ENCODE results near the gene HMCN1. TPM values are rescaled to one million over a fixed set of nuclear protein-coding genes. Genes with fewer than 3 reads are reported as not detected.

The HMCN1 gene
- total RNA-seq, 1 experiment from 2014 or later: 1.2 TPM

DNA sequence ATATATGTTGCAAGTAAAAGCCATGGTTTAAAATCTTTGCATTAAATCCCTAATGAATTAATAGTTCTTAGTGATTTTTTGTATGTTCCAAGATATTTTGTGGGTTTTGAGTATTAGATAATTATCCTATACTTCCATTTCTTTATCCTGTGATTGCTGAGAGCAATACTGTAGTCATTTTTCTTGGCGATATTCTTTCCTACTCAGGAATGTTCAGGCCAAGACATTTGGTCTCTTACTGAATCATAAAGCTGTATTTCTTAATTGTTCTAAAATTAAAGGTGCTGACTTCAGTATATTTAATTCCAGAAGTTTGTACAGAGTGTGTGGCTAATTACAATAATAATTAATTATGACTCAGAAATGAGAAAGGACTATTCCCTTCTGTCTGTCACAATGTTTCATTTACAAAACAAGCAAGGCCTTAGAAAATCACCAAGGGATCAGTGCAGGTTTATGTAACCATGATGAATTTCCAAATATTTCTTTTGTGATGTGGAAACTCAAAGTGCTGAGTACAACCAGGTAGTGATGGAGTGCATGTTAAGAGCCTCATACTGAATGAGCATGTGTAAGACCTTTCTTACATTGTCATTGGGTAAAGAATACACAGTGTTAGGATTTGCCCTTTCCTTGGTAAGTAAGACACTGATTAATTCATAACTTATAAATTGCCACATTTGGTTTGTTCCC, 161.2 kb downstream of the HMCN1 start:
- DNase-seq (ENCODE audit: extremely low read depth, low read depth): no peak

DNA sequence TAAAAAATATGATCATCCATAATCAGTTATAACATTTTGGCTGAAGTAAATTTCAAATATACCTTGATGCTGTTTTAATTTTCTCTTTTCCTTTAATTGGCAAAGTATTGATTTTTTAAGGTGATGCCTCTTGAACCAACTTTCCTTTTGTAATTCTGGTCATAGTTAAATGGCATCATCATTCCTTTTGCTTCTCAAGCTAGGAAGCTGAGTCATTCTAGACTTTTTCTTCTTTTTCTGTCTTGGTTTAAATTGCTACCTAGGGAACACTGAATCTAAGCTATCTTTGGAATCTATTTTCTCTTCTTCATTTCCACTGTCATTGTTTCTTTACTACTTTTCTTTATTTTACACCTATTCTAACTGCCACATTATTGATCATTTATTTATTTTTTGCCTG, 162.7 kb downstream of the HMCN1 start:
- no peak for DNase-seq (ENCODE audit: extremely low read depth, low read depth)

DNA sequence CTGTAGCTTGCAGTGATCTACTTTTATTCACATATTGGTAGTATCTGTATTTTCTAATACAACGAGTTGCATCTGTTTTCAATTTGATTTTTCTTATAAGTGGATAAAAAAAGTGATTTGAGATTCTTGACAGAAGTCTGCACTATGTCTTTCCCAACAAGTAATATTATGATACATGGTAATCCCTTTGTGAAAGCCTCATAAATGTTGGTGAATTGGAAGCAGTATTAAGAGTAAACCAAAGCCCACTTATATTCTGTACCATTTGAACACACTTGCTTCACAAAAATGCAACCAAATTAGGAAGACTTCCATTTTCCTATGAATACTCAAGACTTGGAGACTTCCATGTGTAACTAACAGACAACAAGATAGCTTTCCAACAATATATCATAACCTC, 172.0 kb downstream of the HMCN1 start:
- no peak for DNase-seq (ENCODE audit: extremely low read depth, low read depth)

DNA sequence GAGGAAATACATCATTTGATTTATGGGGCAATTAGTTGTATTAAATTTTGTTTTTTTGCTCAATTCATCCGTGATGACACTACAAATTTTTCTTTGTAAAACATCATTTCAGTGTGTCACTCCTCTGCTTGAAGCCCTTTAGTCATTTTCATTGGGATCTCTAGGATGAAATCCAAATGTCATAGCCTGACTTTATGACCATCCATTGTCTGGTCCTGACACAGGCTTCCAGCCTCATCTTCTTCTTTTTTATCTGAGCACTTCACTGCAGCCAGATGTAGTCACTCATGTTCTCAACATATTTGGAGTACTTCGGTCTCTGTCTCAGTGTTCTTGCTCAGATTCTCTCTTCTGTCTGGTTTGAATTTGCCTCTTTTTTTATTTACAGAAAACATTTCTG, 173.1 kb downstream of the HMCN1 start:
- no peak for DNase-seq (ENCODE audit: extremely low read depth, low read depth)

DNA sequence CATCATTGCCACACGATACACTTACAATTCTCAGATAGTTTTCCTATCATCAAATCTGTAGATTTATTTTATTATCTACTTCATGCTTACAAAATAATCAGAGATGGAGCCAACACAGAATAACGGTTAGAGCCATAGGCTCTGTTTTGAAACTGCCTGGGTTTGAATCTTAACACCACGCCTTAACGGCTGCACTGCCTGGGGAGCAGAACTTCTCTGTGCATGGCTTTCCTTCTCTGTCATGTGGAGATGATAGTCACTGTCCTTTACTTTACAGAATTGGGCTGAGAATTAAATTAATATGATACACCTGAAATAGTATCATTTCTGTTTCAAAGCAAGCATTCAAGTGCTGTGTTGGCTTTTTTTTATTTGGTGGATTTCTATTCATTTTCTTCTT, 177.8 kb downstream of the HMCN1 start:
- DNase-seq (ENCODE audit: extremely low read depth, low read depth): no peak

DNA sequence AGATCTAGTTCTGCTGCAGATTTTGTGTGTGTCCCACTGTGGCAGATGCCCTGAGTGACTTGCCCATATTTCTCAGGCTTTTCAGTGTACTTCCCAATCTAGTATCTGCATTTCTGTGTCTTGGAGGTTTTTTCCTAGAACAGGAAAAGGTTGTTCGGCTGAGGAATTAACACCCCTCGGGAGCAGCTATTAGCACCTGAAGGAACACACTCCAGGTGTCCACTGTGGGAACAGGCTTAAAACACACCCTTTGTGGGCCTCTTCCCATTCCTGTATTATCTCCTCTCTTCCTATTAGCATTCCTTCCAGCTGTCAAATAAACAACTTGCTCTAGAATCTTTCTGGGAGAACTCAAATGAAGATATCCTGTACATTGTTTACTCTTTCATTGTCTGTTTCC, 178.3 kb downstream of the HMCN1 start:
- no peak for DNase-seq (ENCODE audit: extremely low read depth, low read depth)

DNA sequence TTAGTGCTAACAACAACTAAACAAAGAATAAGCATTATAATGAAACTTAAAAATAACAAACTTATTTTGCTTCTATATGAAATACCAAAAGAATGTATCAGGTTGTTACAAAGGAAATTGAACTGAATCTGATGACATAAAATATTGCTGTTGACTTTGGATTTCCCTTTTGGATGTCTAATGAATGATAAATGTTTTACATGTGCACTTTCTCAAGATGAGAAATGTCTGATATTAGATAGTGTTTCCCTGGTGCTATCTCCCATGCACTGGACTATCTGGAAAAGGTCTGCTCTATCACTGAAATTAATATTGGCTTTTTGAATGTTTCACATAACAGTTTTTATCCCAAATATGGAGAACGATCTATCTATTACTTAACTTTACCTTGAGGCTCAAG, 179.9 kb downstream of the HMCN1 start:
- DNase-seq (ENCODE audit: extremely low read depth, low read depth): no peak

DNA sequence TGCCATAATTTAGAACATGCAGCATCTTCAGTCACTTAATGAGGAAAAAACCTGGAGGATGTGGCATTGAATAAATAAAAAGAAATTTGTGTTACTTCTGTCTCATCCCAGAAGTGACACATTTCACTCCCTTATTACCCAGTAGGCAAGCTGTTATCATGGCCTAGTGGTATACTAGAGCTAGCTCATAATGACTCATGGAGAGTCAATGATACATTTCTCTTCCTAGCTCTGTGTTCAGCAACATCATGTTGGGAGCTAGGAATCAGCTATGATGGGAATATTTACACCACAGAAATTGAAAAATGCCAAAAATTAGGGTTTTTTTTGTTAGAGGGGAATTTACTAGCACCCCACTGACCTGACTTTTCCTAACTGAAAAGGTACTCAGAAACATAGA, 182.7 kb downstream of the HMCN1 start:
- no peak for DNase-seq (ENCODE audit: extremely low read depth, low read depth)

DNA sequence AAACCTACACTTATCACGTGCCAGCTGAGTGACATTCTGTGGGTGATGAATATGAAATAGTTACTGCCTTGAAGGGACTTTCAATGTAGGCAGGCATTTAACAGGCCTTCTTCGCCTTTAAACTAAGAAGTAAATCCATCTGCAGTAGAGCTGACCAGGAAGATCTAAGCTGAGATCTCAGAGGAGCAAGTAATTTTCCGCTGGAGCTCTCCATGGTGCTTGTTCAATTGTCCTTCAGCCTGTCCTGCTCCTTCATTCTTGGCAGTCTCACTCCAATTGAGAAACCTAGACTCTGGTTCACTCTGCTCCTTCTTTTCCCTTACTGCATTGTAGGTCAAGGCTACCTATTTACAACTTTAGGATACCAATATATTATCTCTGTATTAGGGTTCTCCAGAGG, 183.5 kb downstream of the HMCN1 start:
- DNase-seq (ENCODE audit: extremely low read depth, low read depth): peak; percentile 30

DNA sequence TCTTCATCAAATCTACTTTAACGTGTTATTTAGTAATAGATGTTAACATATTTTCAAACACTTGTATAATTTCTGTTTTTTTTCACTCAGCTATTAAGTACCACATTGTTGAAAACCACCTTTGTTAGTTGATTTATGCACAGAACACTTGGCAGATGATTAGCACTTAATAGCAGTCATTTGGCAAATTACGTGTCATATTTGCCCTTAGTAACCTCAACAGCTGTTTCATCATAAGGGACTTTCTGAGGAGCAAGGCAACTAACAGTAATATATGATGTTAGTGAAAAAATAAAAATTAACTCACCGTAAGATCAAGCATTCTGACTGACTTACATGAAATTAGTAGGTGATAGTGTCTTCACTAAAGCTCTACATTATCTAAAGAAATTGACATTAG, 186.4 kb downstream of the HMCN1 start:
- no peak for DNase-seq (ENCODE audit: extremely low read depth, low read depth)

DNA sequence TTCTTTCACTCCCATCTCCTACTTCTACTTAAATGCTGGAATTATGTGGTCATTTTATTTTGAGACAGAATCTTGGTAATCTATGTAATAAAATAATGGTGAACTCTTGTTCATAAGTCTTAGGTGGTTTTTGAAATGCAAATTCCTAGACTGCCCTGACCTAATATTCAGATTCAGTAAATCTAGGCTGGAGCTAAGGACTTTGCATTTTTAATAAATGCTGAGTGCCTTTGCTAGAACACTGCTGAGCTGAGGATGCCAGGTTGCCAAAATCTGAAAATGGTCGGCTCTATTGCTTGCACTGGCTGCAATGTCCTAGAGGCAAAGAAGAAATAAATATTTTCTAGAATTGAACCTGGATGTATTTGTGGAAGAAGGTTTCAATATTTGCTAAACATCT, 187.4 kb downstream of the HMCN1 start:
- DNase-seq (ENCODE audit: extremely low read depth, low read depth): no peak

DNA sequence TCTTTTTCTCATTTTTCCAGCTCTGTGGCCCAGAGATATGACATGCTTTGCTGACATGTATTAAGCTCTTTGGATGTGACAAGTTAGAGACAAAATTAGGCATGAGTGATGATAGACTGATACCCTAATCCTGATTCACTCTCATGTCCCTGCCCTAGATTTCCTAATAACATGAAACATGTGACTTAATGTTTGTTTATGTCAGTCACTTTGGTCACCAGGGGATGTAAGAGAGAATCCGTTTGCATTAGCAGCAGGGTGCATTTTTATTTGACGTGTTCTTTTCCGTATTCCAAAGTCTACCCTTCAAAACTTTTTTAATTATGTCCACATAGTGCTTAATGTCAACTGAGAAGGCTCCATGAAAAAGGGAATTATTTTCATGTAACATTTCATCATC, 192.4 kb downstream of the HMCN1 start:
- peak; percentile 86 for DNase-seq (ENCODE audit: extremely low read depth, low read depth)

DNA sequence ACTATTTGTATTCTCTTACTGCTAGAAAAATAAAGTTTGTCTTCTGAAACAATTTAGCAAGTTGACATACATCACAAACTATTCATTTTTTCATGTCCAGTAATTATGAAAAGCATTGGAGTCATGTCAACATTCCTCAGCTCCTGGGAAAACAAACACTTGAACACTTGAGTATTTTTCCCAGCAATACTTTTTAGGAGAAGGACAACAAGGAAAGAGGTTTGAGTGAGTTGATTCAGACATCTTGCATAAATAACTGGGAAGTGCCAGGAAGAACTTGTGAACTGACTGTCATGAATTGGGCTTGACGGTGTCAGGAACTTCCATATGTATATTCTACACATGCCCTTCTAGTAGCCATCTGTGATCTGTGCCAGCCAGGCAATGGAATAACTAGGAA, 195.6 kb downstream of the HMCN1 start:
- DNase-seq (ENCODE audit: extremely low read depth, low read depth): peak; percentile 38

DNA sequence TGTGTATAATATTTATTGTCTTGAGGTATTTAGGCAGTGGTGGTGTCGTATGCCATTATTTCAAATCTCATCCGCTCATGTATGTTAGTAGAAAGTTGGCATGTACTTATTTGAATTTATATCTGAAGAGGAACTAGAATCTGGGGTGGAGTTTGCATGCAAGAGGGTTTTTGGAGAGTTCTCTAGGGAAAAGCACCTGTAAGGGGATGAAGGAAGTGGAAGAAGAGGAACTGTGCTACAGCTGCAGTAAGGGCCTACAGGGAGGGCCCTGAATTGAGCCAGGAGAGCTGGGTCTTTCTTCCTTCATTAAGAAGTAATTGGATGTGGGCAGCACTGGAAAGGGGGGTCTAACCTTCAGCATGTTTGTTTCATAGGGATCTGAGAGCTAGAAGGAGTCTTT, 197.2 kb downstream of the HMCN1 start:
- no peak for DNase-seq (ENCODE audit: extremely low read depth, low read depth)

DNA sequence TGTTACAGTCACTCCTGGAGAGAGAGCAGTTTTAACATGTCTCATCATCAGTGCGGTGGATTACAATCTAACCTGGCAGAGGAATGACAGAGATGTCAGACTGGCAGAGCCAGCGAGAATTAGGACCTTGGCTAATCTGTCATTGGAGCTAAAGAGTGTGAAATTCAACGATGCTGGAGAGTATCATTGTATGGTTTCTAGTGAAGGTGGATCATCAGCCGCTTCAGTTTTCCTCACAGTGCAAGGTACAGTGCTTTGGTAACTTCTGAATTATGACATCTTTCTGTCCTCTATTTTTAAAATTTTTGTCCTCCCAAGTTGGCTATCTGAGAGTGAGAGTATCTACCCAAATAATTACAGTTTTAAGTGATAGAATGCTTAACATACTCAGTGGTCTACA, 199.4 kb downstream of the HMCN1 start:
- no peak for DNase-seq (ENCODE audit: extremely low read depth, low read depth)

DNA sequence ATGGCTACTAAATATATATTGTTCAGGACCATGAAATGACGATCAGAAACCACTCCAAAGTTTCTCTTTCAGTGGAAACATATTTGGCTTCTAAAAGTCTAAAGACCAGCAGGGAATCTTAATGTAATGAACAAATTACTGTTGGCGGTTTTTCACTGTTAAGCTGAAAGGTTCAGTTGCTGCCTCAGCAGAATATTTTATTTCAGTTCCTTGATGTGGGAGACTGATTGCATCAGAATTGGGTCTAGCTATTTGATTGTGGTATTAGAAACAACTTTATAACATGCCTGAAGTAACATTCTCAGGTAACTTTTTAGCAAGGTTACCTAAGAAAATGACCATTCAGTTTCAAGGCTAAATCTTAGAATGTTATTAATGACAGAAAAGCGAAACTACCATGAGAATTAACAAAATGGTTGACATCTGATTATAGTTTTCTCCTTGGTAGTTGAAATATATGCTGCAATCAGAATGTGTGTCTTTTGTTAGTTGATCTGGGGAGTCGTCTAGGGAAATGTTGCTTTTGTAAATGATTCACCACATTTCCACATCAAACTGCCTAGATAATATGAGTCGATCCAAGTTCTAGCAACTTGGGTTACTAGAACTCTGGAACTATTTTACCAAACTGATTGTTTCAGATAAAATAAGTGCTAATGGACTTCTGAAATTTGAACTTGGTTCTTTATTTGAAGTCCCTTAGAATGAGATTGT, 200.4 kb downstream of the HMCN1 start:
- DNase-seq (ENCODE audit: extremely low read depth, low read depth): no peak

DNA sequence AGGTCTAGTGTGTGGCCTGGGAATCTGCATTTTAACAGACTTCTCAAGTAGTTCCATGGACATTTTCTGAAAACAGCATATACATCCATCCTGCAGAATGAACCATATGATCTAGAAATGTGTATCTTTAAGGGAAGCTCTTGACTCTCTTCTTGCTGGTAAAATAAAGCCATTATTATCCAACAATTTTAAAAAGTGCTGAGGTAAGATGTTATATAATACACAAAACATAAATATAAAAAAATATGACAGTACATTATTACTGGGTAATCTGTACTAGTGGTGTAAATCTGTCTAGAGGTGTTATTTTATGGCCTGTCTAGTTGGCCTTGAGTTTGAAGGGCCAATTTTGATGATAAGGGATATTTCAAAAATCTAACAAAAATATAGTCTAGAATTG, 201.2 kb downstream of the HMCN1 start:
- DNase-seq (ENCODE audit: extremely low read depth, low read depth): no peak

DNA sequence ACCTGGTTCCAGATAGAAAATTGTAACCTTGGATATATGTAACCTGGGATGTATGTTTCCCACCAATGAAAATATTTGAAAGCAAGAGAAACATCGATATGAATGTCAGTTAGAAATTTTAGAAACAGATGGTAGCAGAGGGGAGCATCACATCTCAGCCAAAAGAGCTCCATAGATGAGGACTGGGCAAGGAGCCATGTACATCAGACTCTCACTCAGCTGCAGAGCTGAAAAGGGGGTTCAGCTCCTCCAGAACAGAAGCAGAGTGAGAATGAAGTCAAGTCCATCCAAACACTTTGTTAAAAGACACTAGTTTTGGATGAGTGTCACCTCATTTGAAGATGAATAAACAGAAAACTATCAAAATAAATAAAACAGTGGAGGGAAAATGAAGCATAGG, 202.4 kb downstream of the HMCN1 start:
- DNase-seq (ENCODE audit: extremely low read depth, low read depth): no peak

DNA sequence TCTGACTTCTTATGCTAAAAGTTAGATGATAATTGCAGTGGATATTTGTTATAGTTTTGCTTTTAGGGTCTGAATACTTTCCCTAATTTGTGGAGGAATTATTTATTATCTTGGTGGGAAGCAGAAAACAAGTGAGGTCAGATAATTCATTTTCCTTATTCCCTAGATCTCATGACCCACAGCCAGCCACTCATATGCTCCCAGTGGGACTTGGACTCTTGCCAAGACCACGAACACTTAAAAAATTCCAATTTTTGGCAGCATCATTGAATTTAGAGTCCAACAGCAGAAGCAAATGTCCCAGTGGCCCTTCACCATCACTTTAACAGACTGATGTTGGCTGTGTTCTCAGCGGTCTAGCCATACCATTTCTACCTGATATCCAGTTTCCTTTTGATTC, 204.2 kb downstream of the HMCN1 start:
- DNase-seq (ENCODE audit: extremely low read depth, low read depth): no peak

DNA sequence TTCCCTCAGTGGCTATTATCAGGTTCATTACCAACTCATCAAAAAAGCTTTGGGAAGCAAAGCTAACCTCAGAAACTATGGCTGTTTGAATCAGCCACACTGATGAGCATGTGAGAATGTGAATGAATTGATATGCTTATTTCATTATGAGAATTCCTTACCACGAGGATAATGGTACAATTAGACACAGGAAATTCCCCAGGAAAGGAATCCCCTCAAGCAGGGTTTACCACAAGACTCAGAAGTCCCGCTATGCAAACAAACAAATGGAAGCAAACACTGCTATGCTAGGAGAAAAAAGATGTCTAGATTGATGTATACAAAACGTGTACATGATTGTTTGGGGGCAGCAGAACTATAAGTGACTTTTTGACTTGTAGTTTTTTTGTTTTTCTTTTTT, 205.0 kb downstream of the HMCN1 start:
- no peak for DNase-seq (ENCODE audit: extremely low read depth, low read depth)

DNA sequence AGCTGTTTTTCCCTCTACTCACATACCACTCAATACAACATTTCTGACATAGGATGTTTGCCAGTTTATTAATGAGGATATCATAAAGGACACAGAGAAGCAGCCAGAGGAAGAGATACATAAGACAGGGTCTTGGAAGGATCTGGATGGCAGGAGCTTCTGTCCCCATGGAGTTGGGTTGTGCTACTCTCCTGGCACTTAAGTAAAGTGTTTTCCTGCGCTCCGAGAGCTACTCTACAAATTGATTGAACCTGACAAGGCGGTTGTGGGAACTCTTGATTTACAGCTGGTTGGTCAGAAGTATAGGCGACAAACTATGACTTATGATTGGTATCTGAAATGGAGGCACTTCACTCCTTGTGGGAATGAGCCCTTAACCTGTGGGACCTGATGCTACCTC, 208.8 kb downstream of the HMCN1 start:
- DNase-seq (ENCODE audit: extremely low read depth, low read depth): no peak

DNA sequence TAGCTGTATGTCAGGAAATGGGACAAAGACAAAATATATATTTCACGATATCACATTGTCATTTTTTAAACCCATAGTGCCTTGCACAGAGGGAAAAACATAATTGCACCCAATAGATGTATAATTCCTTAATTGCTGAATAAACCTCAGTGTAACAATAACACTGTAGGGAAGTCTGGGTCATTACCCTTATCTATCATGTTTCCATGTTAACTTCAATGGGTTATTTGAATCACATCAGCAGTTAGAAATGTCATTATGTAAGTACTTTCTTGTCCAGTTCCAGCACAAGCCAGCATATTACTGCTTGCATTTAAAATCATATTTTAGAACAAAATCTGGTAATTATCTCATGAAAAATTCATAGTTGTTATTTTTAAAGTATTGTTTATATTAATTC, 222.7 kb downstream of the HMCN1 start:
- DNase-seq (ENCODE audit: extremely low read depth, low read depth): no peak
